ENCODE measurements around the gene NRXN3.

DNA sequence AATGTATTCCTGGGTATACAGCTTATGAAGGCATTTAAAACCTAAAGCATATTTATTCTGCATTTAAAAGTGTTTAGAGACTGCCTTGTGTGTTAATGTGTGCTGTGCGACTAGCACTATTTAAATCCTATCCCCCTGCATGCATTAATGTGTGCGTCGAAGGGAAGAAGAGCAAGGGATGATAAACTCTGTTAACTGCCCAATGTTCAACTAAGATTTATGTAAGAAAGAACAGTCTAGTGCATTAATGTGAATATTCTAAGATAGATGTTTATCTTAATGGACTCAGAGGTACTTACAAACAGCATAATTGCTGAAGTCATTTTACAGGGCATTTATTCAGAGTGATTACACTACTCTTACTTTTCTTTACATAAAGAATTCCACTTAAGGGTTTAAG, 1616.3 kb downstream of the NRXN3 start:
- TF ChIP-seq CTCF (IDR thresholded peaks at IDR 0.05 in 4 of 5, conservative IDR thresholded peaks at IDR 0.05 in 1 of 5) (no peak), POLR2A (IDR thresholded peaks at IDR 0.05) (no peak)
